NCI-H2107 treated with DMSO at 0.1 percent for 48 hours (cell line): ENCODE results near the gene SREBF1.

Source experiments
- DNase-seq: peaks from one replicate; lab custom pipeline; 2025; ENCODE audit not compliant: unreplicated experiment; lab: John Stamatoyannopoulos, UW

Gene SREBF1

DNA sequence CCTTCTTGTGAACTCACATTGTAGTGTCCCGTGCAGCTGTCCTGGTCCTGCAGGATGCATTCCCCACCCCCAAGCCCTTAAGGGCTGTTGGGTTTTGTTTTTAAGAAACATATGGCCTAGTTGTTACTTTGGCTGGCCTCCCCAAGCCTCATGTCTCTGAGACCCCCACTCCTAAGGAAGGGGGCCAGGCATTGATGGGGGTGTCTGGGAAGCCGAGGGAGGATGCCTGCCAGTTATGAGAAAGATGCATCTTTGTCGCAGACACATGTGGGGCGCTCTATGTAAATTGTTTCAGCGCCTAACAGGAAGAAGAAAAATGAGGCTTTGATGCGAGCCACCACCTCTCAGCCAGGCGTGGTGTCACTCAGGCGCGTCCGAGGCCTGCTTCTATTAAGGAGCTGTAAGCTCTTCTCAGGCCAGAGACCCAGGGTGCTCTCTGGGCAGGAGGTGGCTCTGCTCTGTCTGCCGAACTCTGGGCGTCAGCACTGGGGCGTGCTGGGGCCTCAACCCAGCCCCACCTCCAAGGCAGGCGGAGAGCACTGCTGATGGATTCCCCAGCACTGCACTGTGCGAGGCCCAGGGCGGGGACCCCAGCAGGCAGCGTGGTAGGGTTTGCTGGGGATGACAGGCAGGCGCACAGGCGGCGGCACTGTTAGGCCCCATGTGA is 70.6 kb downstream of the SREBF1 start:
- no peak for DNase-seq

DNA sequence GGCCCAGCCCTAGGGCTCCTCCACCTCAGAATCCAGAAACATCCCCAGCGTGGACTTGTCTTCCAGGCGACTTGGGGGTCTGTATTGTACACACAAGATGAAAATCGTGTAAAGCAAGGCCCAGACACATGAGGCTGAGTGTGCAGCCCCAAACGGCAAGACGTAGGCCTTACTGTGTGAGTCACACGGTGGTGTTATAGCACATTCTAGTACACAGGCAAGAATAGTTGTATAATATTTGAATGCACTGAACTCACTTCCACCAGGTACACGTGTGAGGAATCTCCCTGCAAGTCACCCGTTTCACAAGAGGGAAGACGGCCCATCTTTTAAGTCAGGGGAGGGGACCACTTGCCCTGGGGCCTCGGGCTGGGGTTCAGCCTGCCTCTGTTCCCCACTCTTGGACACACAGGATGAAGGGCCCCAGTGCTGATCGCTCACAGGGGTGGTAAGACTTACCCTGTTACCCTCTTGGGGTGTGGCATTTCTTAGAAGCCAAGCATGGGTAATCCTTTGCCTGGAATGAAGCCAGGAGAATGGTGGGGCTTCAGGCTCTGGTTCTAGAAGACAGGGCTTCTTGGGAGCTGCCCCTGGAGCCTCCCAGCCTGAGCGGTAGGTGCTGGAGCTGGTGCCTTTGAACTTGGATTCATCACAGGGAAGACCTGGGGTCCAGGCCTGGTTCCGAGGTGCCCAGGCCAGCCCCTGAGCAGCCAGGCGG is 71.3 kb downstream of the SREBF1 start:
- no peak for DNase-seq

GRCh38 chr17:17763734-17764133 is 73.1 kb downstream of the SREBF1 start:
- no peak for DNase-seq

- no peak for DNase-seq
Observed at GRCh38 chr17:17763136-17763535, 73.7 kb downstream of the SREBF1 start.

GRCh38 chr17:17762744-17763105 is 74.1 kb downstream of the SREBF1 start:
- DNase-seq = no peak
